GM21423 (cell line): ENCODE data around the gene TSHZ2.

ENCODE experiments used
- ATAC-seq: cut with Tn5 transposase; IDR thresholded peaks from one replicate; pipeline ENCODE4 v1.9.1; 2021; ENCODE audit warnings: mild to moderate bottlenecking, moderate library complexity; ENCODE audit not compliant: unreplicated experiment

TSHZ2 gene

GRCh38 chr20:52993076-52993475 lies 20.9 kb downstream of the TSHZ2 start:
- no peak for ATAC-seq

GRCh38 chr20:52994184-52994970 lies 22.2 kb downstream of the TSHZ2 start:
- ATAC-seq: no peak

DNA sequence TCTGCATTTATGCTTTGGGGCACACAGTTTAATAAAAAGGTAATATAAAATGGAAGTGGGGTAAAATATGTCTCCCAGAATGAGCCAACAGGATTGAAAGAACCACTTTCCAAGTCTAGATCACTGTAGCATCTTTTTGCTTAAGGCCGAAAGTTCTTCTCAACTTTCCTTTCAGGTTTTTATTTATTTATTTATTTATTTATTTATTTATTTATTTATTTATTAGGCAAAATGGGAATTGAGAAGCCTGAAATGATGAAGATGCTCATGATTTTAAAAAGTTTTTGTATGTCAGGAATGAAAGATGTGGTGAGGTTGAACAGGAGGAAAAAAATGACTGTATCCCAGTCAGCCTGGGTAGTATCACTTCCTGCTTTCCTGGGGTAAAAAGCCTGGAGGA lies 24.0 kb downstream of the TSHZ2 start:
- ATAC-seq: no peak

DNA sequence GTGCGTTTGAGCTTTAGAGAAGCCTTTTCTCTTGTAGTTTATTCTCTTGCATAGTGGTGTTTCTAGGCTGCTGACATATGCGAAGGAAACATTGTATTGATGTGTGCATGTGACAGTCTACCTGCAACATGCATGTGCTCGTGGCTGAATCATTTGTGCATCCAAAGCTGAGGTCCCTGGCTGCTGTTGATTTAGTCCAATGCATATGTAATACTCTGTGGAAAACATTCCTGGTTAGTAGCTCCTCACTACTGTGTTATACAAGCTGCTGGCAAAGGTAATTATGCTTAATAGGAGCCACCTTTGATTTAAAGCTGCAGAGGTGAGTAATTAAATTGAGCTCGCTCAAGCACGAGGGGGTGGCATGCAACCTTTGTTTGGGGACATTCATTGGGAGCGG lies 24.5 kb downstream of the TSHZ2 start:
- ATAC-seq: no peak

- ATAC-seq: no peak
Measured at GRCh38 chr20:52998268-52998667, 26.1 kb downstream of the TSHZ2 start.

- no peak for ATAC-seq
Measured at GRCh38 chr20:52999040-52999439, 26.9 kb downstream of the TSHZ2 start.

GRCh38 chr20:53001498-53002301 lies 29.5 kb downstream of the TSHZ2 start:
- peak; percentile 59 for ATAC-seq

DNA sequence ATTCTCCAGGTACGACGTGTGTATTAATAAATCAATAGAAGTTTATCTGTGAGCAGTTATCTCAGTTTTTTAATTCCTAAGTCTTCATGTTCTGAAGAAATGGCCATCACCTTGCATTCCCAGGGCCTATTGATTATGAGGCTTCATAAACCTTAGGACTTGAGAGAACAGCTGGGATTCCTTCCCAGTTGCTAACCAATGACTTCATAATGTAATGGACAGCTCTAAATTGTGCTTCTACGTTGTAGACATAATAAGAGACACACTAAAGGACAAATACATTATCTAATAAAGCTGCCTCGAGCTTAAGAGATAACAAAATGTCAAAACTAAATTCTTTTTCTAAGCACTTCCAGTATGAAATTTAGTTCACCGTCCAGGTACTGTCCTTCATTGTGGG lies 30.6 kb downstream of the TSHZ2 start:
- ATAC-seq: no peak

DNA sequence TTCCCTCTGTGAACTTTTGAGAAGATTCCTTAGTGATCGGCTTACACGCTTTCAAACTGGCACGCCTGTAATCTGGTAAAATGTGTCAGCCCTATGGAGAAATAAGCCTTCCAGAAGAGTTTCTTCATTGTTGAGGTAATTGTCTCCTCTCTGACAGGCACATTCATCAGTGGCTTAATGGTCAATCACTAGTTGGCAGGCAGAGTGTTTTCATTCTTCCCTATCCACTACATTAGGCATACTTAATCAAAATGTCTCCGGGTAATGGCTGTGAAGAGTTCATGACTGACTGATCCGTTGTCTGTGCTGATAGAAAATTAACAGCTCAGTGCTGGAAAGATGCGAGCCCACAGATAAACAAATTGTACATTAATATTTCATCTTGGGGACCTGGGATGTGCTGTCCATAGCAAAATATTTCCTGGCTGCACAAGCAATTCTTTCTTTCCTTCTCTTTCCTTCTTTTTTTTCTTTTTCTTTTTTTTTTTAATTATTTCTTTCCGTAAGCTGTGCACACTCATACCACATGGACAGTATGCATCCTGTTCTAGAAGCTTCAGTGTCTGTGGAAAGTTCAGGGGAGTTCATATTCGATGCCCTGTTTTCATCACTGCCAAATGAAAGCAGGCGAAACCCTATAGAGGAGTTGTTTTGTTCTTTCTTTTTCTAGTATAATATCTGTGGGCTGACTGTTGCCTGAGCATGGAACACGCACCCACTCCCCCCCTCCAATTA lies 31.4 kb downstream of the TSHZ2 start:
- ATAC-seq: no peak

DNA sequence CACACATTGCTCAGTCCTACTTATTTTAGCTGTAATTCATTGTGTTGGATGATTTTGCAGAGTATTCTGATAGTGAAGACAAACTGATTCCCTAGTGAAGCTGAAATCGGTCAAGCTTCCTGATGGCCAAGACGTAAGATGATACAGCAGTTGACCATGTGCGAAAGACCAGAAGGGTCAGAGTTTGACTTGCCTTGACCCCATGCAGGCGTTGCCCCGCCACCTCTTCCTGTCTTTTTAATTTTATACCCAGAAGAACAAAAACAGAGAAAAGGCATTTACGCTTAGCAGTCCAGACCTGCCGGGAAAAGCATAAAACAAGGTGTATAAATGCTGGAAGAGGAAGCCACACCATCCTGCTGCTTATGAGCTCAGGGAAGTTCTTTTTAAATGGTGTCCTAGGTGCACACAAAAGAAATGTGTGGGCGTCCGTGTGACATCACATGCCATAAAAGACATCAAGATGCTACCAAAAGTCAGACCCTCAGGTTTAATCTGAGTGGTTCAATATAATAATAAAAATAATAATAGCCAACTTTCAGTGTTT lies 32.2 kb downstream of the TSHZ2 start:
- no peak for ATAC-seq

DNA sequence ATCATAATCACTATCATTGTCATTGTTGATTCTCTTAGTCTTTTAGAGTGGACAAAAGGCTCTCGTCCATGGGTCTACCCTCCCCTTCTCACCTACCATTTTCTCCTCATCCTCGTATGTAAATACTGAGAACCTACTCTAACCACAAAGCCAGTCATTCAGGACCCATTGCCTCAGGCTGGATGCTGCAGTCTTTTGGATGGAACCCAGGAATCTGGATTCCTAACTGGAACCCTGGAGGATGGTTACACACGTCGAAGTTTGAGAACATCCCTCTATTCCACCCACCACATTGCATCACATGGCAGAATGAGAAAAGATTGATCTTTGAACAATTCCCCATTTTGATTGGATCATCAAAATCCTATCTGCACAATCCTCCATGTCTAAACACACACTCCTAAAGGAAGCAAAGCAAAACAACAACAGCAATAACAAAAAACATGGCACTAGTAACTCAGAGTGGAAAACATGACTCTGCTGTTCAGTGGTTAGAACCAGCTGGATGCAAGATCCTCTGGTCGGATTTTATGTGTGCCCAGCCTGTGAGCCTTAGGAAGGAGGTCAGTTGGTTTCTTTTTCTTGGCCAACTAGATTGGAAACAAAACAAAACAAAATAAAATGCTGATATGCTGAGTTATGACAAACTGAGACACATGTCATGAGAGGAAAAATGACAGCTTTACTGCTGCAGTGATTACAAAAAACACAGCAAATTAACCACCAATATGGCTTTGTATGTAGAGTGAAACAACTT lies 38.0 kb downstream of the TSHZ2 start:
- ATAC-seq: no peak

DNA sequence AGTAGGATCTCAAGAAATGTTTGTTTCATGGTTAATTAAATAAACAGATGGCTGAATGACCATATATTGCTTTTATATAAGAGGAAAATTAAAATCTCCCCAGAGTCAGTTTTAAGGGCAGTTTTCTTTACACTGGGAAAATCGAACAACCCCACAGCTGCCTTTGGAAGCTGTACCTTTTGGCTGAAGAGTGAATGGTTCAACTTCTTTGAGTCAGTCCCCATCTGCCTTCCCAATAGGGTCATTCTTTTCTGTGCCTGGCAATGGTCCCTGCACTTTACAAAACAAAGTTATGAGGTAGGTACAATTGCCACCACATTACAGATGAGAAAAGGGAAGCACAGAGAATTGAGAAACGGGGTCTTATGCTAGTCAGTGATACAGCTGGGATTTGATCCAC lies 39.5 kb downstream of the TSHZ2 start:
- no peak for ATAC-seq

DNA sequence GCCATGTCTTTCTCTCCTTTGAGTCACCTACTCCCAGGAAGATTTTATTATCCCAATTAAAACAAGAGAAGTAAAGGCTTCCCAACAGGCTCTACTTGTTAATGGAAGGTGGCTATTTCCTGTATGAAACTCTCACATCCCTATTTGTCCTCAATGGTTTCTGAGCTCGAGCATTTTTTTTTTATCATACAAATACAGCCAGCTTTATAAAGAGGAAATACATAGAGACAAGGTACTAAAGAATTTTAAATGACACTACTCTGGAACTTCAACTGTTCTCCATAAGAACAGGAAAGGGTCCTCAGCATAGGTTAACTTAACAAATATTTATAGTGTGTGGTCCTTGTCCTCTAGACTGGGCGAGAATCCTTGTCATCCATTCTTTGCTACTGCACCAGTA lies 41.0 kb downstream of the TSHZ2 start:
- no peak for ATAC-seq

DNA sequence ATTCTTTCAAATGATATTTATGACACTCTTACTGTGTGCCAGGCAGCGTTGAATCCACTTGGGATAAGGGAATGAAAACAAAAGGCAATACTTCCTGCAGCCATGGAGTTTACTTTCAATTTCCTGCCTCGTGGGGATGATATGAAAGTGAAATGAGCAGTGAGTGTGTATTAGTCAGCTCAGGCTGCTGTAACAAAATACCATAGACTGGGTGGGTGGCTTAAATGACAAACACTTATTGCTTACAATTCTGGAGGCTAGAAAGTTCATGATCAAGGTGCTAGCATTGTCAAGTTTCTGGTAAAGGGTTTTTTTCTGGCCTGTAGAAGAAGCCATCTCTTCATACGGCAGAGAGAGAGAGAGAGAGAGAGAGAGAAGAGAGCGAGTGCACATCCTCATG lies 41.7 kb downstream of the TSHZ2 start:
- ATAC-seq: no peak

DNA sequence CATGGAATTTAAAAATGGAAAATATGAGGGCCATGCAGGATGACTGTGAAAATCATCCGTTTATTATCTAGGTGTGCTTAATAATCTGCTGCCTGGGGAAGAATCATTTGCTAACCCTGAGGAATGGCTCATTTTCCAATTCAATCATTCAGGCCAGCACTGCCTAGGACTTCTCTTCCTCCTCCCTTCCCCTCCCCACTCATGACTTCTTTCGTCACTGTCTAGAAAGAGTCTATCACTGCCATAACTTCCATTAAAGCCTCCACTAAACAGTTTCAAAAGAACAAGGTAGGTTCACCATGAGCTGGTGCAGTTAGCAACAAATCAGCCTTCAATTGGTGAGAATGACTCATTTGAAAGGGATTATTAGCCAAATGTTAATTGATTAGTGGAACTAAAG lies 43.9 kb downstream of the TSHZ2 start:
- no peak for ATAC-seq

DNA sequence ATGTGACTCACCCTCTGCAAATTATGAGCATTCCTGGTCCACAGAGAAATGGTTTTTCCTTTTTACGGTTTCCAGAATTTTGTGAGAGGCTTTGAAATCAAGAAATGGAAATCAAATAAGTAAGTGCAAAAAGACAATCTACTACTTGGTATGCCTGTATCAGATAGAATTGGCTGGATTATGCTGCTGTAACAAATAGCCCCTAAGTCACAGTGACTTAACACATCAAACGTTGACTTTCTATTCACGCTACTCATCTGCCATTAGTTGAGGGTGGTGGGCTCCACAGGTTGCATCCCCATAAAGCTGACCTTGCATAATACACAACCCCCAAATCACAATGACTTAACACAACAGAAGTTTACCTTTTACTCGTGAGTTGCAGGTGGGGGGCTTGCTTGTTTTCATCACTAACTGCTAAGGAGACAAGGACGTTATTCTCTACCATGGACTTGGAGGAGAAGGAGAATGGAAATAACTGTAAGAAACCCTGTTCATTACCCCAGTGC lies 44.4 kb downstream of the TSHZ2 start:
- no peak for ATAC-seq

- no peak for ATAC-seq
Measured at GRCh38 chr20:53017206-53017605, 45.0 kb downstream of the TSHZ2 start.

DNA sequence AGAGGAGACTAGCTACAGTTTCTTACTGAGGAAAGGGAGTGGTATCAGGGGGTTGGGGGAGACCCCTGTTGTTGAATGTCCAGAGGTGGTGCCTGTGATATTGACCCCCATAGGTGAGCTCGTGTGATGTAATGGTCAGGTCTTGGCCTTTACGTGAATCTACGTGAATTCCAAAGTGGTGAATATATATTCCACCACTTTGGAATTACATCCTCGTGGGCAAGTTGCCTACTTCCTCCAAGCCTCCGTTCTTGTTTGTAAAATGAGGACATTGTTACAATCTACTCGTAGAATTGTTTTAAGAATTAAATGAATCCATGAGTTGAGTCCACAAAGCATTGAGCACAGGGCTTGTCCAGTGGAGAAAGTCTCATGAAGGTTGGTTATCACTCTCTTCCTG lies 47.3 kb downstream of the TSHZ2 start:
- no peak for ATAC-seq

- ATAC-seq: no peak
Measured at GRCh38 chr20:53020376-53020775, 48.2 kb downstream of the TSHZ2 start.

DNA sequence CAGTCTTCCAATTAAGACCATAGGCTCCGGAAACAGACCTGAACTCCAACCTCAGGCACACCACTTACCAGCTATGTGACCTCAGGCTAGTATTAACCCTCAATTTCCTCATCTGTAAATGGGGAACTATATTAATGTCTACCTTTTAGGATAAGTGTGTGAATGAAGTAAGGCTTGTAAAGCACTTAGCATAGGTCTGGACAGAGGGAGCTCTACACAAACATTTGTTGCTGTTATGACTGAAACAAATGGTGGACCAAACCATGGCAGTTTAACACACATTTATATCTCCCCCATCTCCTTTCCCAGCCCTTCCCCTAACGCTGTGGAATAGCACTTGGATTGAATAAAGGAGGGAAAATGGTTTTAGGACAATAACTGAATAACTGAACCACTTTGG lies 48.7 kb downstream of the TSHZ2 start:
- ATAC-seq: no peak
